GM12878 (cell line): Measurements from ENCODE around the gene CEACAM21. TPM values are rescaled to one million over a fixed set of nuclear protein-coding genes. Genes with fewer than 3 reads are reported as not detected.

Experiments
- ATAC-seq: fragments of 200-7000 bp; cut with Tn5 transposase; 3 replicates; pipeline ENCODE4 v1.9.1; 2020; ENCODE audit warnings: mild to moderate bottlenecking, moderate library complexity
- BruUV-seq: library from RNA; stranded (reverse); fragments of 400-500 nt; replicated peaks from 2 replicates; lab custom pipeline; 2021; lab: Mats Ljungman, UMichigan
- CTCF ChIA-PET: fragments of 300-600 bp; sonication (Branson Sonifier 250); formaldehyde crosslinking; extraction: SDS; loops from one replicate; lab custom pipeline; 2021; ENCODE audit warnings: inconsistent platforms; lab: Yijun Ruan, JAX
- POLR2A ChIA-PET: fragments of 350-600 bp; formaldehyde crosslinking; extraction: SDS; loops from one replicate; lab custom pipeline; 2021; ENCODE audit warnings: inconsistent platforms; lab: Charles Lee
- RAD21 ChIA-PET: fragments of 300-600 bp; sonication (Branson Sonifier 250); formaldehyde crosslinking; loops from one replicate; lab custom pipeline; 2023; ENCODE audit warnings: antibody characterized with exemption; ENCODE audit not compliant: unreplicated experiment; lab: Charles Lee
- SMC1A ChIA-PET: fragments of 300-600 bp; sonication (Branson Sonifier 250); formaldehyde crosslinking; loops from one replicate; lab custom pipeline; 2023; ENCODE audit not compliant: unreplicated experiment, uncharacterized antibody; lab: Charles Lee
- DNase-seq: peaks from one replicate; pipeline ENCODE4 v3.0.0-alpha.2; 2011; ENCODE audit warnings: low read depth, low spot score
- FAIRE-seq: peaks from 3 replicates; lab custom pipeline; 2011; peaks lifted over from hg19 to GRCh38; lab: Jason Lieb, UNC
- H2AFZ ChIP-seq: 2 replicates; pipeline ENCODE4 v1.6.0; 2011; ENCODE audit warnings: low read depth, low read length, control low read depth; ENCODE audit not compliant: control insufficient read depth
- H3K27ac ChIP-seq: 2 replicates; pipeline ENCODE4 v1.5.1; 2011; ENCODE audit warnings: control low read depth; ENCODE audit not compliant: control insufficient read depth, insufficient read depth
- H3K27me3 ChIP-seq, 2 experiments: replicated peaks in 1 of 2; 2 replicates each; pipeline versions ENCODE4 v1.6.0 to v1.6.1; 2011; ENCODE audit warnings: low read length in 1 of 2; ENCODE audit not compliant: control insufficient read depth in 2 of 2, insufficient read depth in 2 of 2
- H3K36me3 ChIP-seq, 2 experiments: 2 replicates each; pipeline ENCODE4 v1.5.1; 2011; ENCODE audit warnings: low read length in 1 of 2; ENCODE audit not compliant: control insufficient read depth in 2 of 2, insufficient read depth in 2 of 2
- H3K4me1 ChIP-seq: 2 replicates; pipeline ENCODE4 v1.6.1; 2011; ENCODE audit warnings: mild to moderate bottlenecking, low read length, moderate library complexity, mixed read lengths; ENCODE audit not compliant: control insufficient read depth, insufficient read depth
- H3K4me2 ChIP-seq: 2 replicates; pipeline ENCODE4 v1.6.0; 2011; ENCODE audit warnings: control low read depth; ENCODE audit not compliant: control insufficient read depth, insufficient read depth
- H3K4me3 ChIP-seq: fragments of 200-600 bp; sonication (generic); 2 replicates; pipeline ENCODE4 v1.5.1; 2016
- H3K79me2 ChIP-seq: 2 replicates; pipeline ENCODE4 v1.6.0; 2011; ENCODE audit warnings: low read length; ENCODE audit not compliant: control insufficient read depth, insufficient read depth
- H3K9ac ChIP-seq: 2 replicates; pipeline ENCODE4 v1.8.0; 2011; ENCODE audit warnings: low read length, control low read depth, mixed read lengths; ENCODE audit not compliant: control insufficient read depth, insufficient read depth
- H3K9me3 ChIP-seq: replicated peaks from 3 replicates; pipeline ENCODE4 v1.5.1; 2011; ENCODE audit warnings: mild to moderate bottlenecking, low read length; ENCODE audit not compliant: control insufficient read depth, insufficient read depth
- H4K20me1 ChIP-seq: 2 replicates; pipeline ENCODE4 v1.6.0; 2011; ENCODE audit not compliant: control insufficient read depth, insufficient read depth
- BCL3 ChIP-seq: IDR thresholded peaks from 2 replicates; pipeline ENCODE4 v1.6.1; 2011; ENCODE audit warnings: borderline replicate concordance, low read depth, mild to moderate bottlenecking, moderate library complexity, low read length; ENCODE audit not compliant: insufficient read depth, poor library complexity, severe bottlenecking
- EP300 ChIP-seq, 2 experiments: fragments of 150-350 bp in 1 of 2; IDR thresholded peaks; 2 replicates each; pipeline ENCODE4 v1.6.1; 2011 to 2012; ENCODE audit warnings: low read depth in 2 of 2, low read length in 2 of 2, borderline replicate concordance in 1 of 2, improper control_type of control experiment in 1 of 2, inconsistent platforms in 1 of 2; ENCODE audit not compliant: control insufficient read depth in 1 of 2
- HCFC1 ChIP-seq: fragments of 150-350 bp; IDR thresholded peaks from 2 replicates; pipeline ENCODE4 v1.6.1; 2014; ENCODE audit warnings: low read length
- HSF1 ChIP-seq: fragments of 150-350 bp; IDR thresholded peaks from 2 replicates; pipeline ENCODE4 v1.6.1; 2014; ENCODE audit warnings: mild to moderate bottlenecking, low read depth, low read length
- MLLT1 ChIP-seq: fragments of 450-650 bp; IDR thresholded peaks from 2 replicates; pipeline ENCODE4 v1.6.1; 2016; ENCODE audit warnings: mild to moderate bottlenecking
- MYC ChIP-seq: IDR thresholded peaks from 2 replicates; pipeline ENCODE4 v1.6.1; 2011; ENCODE audit warnings: mild to moderate bottlenecking, low read length, moderate library complexity, inconsistent platforms; ENCODE audit not compliant: insufficient read depth, insufficient replicate concordance, insufficient read length, severe bottlenecking
- NR2C2 ChIP-seq: IDR thresholded peaks from 2 replicates; pipeline ENCODE4 v1.6.1; 2011; ENCODE audit warnings: borderline replicate concordance, low read depth; ENCODE audit not compliant: control insufficient read depth, insufficient read length
- PKNOX1 ChIP-seq: fragments of 450-650 bp; IDR thresholded peaks from 2 replicates; pipeline ENCODE4 v1.6.1; 2016; ENCODE audit warnings: mild to moderate bottlenecking
- RELB ChIP-seq: fragments of 450-650 bp; IDR thresholded peaks from 2 replicates; pipeline ENCODE4 v1.6.1; 2017; ENCODE audit warnings: low read depth, mild to moderate bottlenecking, moderate library complexity
- SIX5 ChIP-seq: IDR thresholded peaks from 2 replicates; pipeline ENCODE4 v1.6.1; 2011; ENCODE audit warnings: mild to moderate bottlenecking, low read depth, low read length, moderate library complexity; ENCODE audit not compliant: severe bottlenecking
- SMAD1 ChIP-seq: fragments of 450-650 bp; IDR thresholded peaks from 2 replicates; pipeline ENCODE4 v1.6.1; 2018; ENCODE audit warnings: mild to moderate bottlenecking, low read depth; ENCODE audit not compliant: partially characterized antibody
- USF2 ChIP-seq: IDR thresholded peaks from 2 replicates; pipeline ENCODE4 v1.6.1; 2011; ENCODE audit warnings: low read depth, low read length, improper control_type of control experiment, borderline replicate concordance
- ZNF217 ChIP-seq: fragments of 450-650 bp; IDR thresholded peaks from 2 replicates; pipeline ENCODE4 v1.6.1; 2017; ENCODE audit warnings: antibody characterized with exemption, mild to moderate bottlenecking
- ZNF274 ChIP-seq: IDR thresholded peaks from one replicate; pipeline ENCODE4 v1.8.0; 2011; ENCODE audit not compliant: insufficient read length, insufficient read depth
- WGBS: methylation state at CpG from one replicate; pipeline ENCODE4 v1.1.6; 2016; ENCODE audit warnings: low lambda C conversion rate; ENCODE audit not compliant: insufficient replicate concordance, insufficient coverage; ENCODE audit errors: missing lambda C conversion rate; 5-methylcytosine and 5-hydroxymethylcytosine counted together
- in situ Hi-C: fragments of 300-500 bp; cut with MboI; formaldehyde crosslinking; loops from 9 replicates; pipeline ENCODE4 v1.14.3; 2018; ENCODE audit warnings: mixed read lengths
- intact Hi-C: fragments of 100-400 bp; cut with micrococcal nuclease; formaldehyde crosslinking; loops from one replicate; pipeline ENCODE4 v1.14.2; 2022; ENCODE audit not compliant: unreplicated experiment
- polyA plus RNA-seq, 11 experiments: library from polyadenylated mRNA; depleted of rRNA in 4 of 11; unstranded in 6 of 11; stranded (reverse) in 5 of 11; fragments of >200 nt; fragmentation: Nextera tagmentation in 4 of 11; fragmentation: Illumina TruSeq in 1 of 11; extraction: Ambion mirVana in 4 of 11; extraction: Trizol in 1 of 11; gene quantifications; 1 replicate in 1 of 11; 2 replicates in 10 of 11; pipeline versions ENCODE4 v1.2.1 to v1.2.3, GENCODE V29; 2011 to 2016; ENCODE audit warnings: inconsistent platforms in 2 of 11, missing spikeins in 2 of 11, low read depth in 1 of 11
- total RNA-seq, 4 experiments: library from RNA; depleted of rRNA in 3 of 4; stranded (reverse); fragments of >200 nt in 3 of 4; fragmentation: Illumina TruSeq in 1 of 4; extraction: Trizol in 1 of 4; gene quantifications; 2 replicates each; pipeline versions ENCODE4 v1.2.1 to v1.2.3, GENCODE V29; 2013 to 2021

Gene CEACAM21
- total and polyA plus RNA-seq, 10 of the 15 experiments (the other 5 are each of a cell fraction or from before 2014, with no cell fraction given) = 0.87 to 13.6 (median 8.1) TPM

GRCh38 chr19:41566001-41566400 is 10.0 kb upstream of the CEACAM21 start:
- no peak for DNase-seq
- ChIA-PET RAD21 (interaction anchor here (0.5 to 5.1 kb wide), 4 partner anchors 24 to 116 kb away, joined by 3 to 41 read pairs (median 4); no protein-coding TSS in a partner anchor), CTCF (interaction anchor here (1.0 to 22.5 kb wide), 4 partner anchors 23 to 116 kb away, joined by 5 to 549 read pairs (median 164); no protein-coding TSS in a partner anchor), SMC1A (interaction anchor here (0.5 to 15.3 kb wide), 8 partner anchors 12 to 511 kb away, joined by 3 to 305 read pairs (median 4); no protein-coding TSS in a partner anchor), POLR2A (no interaction called here)
- no TSS peak for BruUV-seq
- Histone ChIP-seq H3K79me2 (no peaks in the 10 kb centered on the region), H3K9ac (no peak overlapping the region), H3K27ac (no peak overlapping the region), H3K36me3 (no peaks in the 10 kb centered on the region), H3K9me3 (no peaks in the 10 kb centered on the region), H2AFZ (no peak overlapping the region), H3K27me3 (no peaks in the 10 kb centered on the region), H3K4me1 (peaks cover 13% of the 10 kb centered on the region), H3K4me2 (no peak overlapping the region), H4K20me1 (no peaks in the 10 kb centered on the region; the same call in 1 of the 2 replicates), H3K4me3 (no peak overlapping the region)
- no peak for FAIRE-seq
- in situ Hi-C loops (no loop called here), intact Hi-C loops (no loop called here)
- 71% methylated on average over 3 of the region's 3 CpGs for WGBS
- no peak for ATAC-seq
- TF ChIP-seq SMAD1 (no peak), RELB (no peak), MLLT1 (no peak), BCL3 (no peak), PKNOX1 (no peak), EP300 (IDR thresholded peaks at IDR 0.05; ENCODE audit: borderline replicate concordance in 1 of 2, control insufficient read depth in 1 of 2, low read depth in 2 of 2, low read length in 2 of 2) (no peak), MYC (no peak), HCFC1 (no peak), ZNF217 (no peak), USF2 (no peak), HSF1 (no peak), NR2C2 (no peak), ZNF274 (no peak), SIX5 (no peak)
